ENCODE data around the gene COPA. TPM values are rescaled to one million over a fixed set of nuclear protein-coding genes. Genes with fewer than 3 reads are reported as not detected.

The COPA gene
- total RNA-seq, 2 donors from 2014 or later, result 154 to 163 TPM

GRCh38 chr1:160328184-160328583, 14.9 kb downstream of the COPA start:
- no peak for TF ChIP-seq CTCF (IDR thresholded peaks at IDR 0.05)
- Histone ChIP-seq H3K36me3 (peaks cover 52% of the 10 kb centered on the region), H3K4me1 (no peaks in the 10 kb centered on the region), H3K27ac (no peak overlapping the region), H3K9me3 (no peaks in the 10 kb centered on the region), H3K4me3 (no peak overlapping the region), H3K9ac (ENCODE audit: low read depth in 2 of 2, low read length in 2 of 2) (no peak overlapping the region), H3K27me3 (no peaks in the 10 kb centered on the region)
- intact Hi-C loops (cut with DNase I), result loop anchor here (5.0 kb wide), 1 partner anchor 36 kb away; no protein-coding TSS in a partner anchor
- no peak for DNase-seq

- no peak for TF ChIP-seq CTCF (IDR thresholded peaks at IDR 0.05)
- intact Hi-C loops (cut with DNase I), result loop anchor here (5.0 kb wide), 1 partner anchor 34 kb away; no protein-coding TSS in a partner anchor
- no peaks in the 10 kb centered on the region for H3K9me3 ChIP-seq
- H3K4me3 ChIP-seq, result no peak overlapping the region
- no peak for DNase-seq
- peaks cover 37% of the 10 kb centered on the region for H3K36me3 ChIP-seq
- H3K27me3 ChIP-seq, result no peaks in the 10 kb centered on the region
- no peak overlapping the region for H3K9ac ChIP-seq (ENCODE audit: low read depth in 2 of 2, low read length in 2 of 2)
- no peak overlapping the region for H3K27ac ChIP-seq
- no peaks in the 10 kb centered on the region for H3K4me1 ChIP-seq
These were observed 16.6 kb downstream of the COPA start for GRCh38 chr1:160326418-160326817.

GRCh38 chr1:160325252-160325651, 17.8 kb downstream of the COPA start:
- no peak overlapping the region for H3K27ac ChIP-seq
- peaks cover 27% of the 10 kb centered on the region for H3K36me3 ChIP-seq
- H3K4me1 ChIP-seq, result no peaks in the 10 kb centered on the region
- no peak overlapping the region for H3K4me3 ChIP-seq
- no peak for DNase-seq
- H3K9me3 ChIP-seq, result no peaks in the 10 kb centered on the region
- TF ChIP-seq CTCF (IDR thresholded peaks at IDR 0.05), result no peak
- intact Hi-C loops (cut with DNase I), result loop anchor here (5.0 kb wide), 1 partner anchor 33 kb away; no protein-coding TSS in a partner anchor
- no peak overlapping the region for H3K9ac ChIP-seq (ENCODE audit: low read depth in 2 of 2, low read length in 2 of 2)
- H3K27me3 ChIP-seq, result no peaks in the 10 kb centered on the region

- H3K9me3 ChIP-seq, result no peaks in the 10 kb centered on the region
- no peak overlapping the region for H3K4me3 ChIP-seq
- H3K36me3 ChIP-seq, result peaks cover 18% of the 10 kb centered on the region
- no peaks in the 10 kb centered on the region for H3K4me1 ChIP-seq
- no peak for TF ChIP-seq CTCF (IDR thresholded peaks at IDR 0.05)
- H3K27ac ChIP-seq, result no peak overlapping the region
- no peaks in the 10 kb centered on the region for H3K27me3 ChIP-seq
- no peak for DNase-seq
- no peak overlapping the region for H3K9ac ChIP-seq (ENCODE audit: low read depth in 2 of 2, low read length in 2 of 2)
- intact Hi-C loops (cut with DNase I), result no loop called here
These were observed 20.2 kb downstream of the COPA start for GRCh38 chr1:160322831-160323230.

GRCh38 chr1:160315359-160315758, 27.7 kb downstream of the COPA start:
- Histone ChIP-seq H3K36me3 (peaks cover 29% of the 10 kb centered on the region), H3K27me3 (no peaks in the 10 kb centered on the region), H3K27ac (no peak overlapping the region), H3K9me3 (no peaks in the 10 kb centered on the region), H3K4me1 (no peaks in the 10 kb centered on the region), H3K4me3 (no peak overlapping the region), H3K9ac (ENCODE audit: low read depth in 2 of 2, low read length in 2 of 2) (no peak overlapping the region)
- DNase-seq, result no peak
- intact Hi-C loops (cut with DNase I), result no loop called here
- no peak for TF ChIP-seq CTCF (IDR thresholded peaks at IDR 0.05)
